ENCODE results near the gene AAK1.

AAK1 gene

GRCh38 chr2:69582582-69583176 is 60.9 kb downstream of the AAK1 start:
- no peak overlapping the region for H3K4me3 ChIP-seq (ENCODE audit: low read length)
- TF ChIP-seq CTCF (conservative IDR thresholded peaks at IDR 0.05; ENCODE audit: low read length): no peak
- DNase-seq (ENCODE audit: low read depth): no peak

DNA sequence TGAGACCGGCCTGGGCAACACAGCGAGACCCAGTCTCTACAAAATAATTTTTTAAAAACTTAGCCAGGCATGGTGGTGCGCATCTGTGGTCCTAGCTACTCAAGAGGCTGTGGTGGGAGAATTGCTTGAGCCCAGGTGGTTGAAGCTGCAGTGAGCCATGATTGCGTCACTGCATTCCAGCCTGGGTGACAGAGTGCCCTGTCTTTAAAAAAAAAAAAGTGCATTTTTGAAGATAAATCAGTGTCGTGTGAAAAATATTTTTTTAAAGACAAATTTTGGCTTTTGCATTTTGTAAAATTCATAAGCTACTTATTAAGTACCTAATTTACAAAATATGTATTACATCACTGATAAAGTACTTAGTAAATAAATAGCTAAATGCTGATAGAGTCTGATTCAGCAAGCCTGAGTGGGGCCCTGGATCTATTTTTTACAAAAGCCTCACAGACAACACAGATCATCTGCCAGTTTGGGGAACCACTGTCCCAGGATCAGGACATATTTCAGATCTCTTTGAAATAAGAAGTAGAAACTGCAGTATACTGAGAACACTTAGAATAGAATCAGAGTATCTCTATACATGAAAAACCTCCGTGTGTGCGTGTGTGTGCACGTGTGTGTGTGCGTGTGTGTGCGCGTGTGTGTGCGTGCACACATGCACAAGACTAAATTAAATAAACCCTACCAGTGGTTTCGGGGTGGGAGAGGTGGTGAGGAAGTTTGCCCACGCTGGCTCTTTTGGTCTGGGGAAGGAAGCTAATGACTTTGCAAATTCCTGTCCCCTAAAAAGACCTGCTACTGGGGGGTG is 61.6 kb downstream of the AAK1 start:
- DNase-seq (ENCODE audit: low read depth): peak; percentile 64
- no peak for TF ChIP-seq CTCF (conservative IDR thresholded peaks at IDR 0.05; ENCODE audit: low read length)
- no peak overlapping the region for H3K4me3 ChIP-seq (ENCODE audit: low read length)

GRCh38 chr2:69580486-69580885 is 63.1 kb downstream of the AAK1 start:
- TF ChIP-seq CTCF (conservative IDR thresholded peaks at IDR 0.05; ENCODE audit: low read length): no peak
- DNase-seq (ENCODE audit: low read depth): no peak
- no peak overlapping the region for H3K4me3 ChIP-seq (ENCODE audit: low read length)

DNA sequence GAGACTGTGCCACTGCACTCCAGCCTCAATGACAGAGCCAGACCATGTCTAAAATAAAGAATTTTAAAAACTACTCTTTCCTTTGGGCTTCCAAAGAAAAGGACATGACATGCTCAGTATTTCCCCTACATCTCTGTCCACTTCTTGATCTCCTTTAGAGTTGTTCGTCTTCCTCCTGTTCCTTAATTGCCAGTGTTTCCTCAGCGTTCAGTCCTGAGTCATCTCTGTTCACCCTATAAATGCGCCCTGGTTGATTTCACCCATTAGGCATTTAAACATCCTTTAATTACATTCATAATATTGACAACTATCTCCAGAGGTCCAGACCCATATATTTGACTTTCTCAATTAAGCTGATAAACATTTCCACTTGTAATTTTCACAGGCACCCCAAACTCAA is 64.0 kb downstream of the AAK1 start:
- DNase-seq (ENCODE audit: low read depth): no peak
- TF ChIP-seq CTCF (conservative IDR thresholded peaks at IDR 0.05; ENCODE audit: low read length): no peak
- H3K4me3 ChIP-seq (ENCODE audit: low read length): no peak overlapping the region

DNA sequence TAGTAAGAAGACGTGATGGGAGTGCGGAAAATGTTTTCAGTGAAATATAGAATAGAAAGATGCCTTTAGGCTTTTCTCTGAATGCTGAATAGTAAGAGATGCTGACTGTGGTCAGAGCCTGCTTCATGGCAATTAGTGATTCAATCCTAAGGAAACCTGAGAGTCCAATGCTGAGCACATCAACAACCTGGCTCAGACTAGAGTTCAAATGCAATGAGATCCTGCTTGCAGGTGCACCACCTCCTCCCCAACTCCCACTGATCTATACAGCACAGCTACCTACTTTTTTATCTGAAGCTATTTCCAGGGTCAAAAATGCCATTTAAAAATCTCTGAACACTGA is 65.4 kb downstream of the AAK1 start:
- DNase-seq (ENCODE audit: low read depth): no peak
- TF ChIP-seq CTCF (conservative IDR thresholded peaks at IDR 0.05; ENCODE audit: low read length): no peak
- no peak overlapping the region for H3K4me3 ChIP-seq (ENCODE audit: low read length)

GRCh38 chr2:69577467-69578197 is 65.9 kb downstream of the AAK1 start:
- no peak for TF ChIP-seq CTCF (conservative IDR thresholded peaks at IDR 0.05; ENCODE audit: low read length)
- peak; percentile 56 for DNase-seq (ENCODE audit: low read depth)
- no peak overlapping the region for H3K4me3 ChIP-seq (ENCODE audit: low read length)
